ENCODE measurements around the gene TRIM15. TPM values are rescaled to one million over a fixed set of nuclear protein-coding genes. Genes with fewer than 3 reads are reported as not detected.
"Not testable (repeated sequence)": the region's sequence is repeated elsewhere in the genome, so short reads cannot be mapped to it uniquely, and the experiment has no call there.

TRIM15 gene
- total RNA-seq, 2 experiments from 2014 or later, result 0.18 to 0.26 TPM

DNA sequence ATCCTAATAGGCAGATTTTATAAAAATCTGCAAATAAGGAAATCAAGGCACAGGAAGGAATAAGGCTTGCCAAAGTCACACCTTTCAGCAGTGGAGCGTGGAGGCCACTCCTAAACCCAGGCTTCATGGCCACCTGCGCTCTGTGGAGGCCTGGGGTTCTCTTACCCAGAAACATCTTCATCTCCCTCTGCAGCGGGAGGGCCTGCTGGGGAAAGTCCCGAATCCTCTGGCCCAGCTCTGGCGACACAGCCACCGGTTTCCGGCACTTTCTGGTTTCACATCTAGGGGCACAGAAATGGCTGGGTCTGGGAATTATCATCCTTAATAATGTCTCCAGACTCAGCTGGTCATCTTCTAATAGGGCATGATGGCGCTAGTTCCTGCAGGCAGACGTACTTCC, 6.6 kb upstream of the TRIM15 start:
- H3K36me3 Mint-ChIP-seq (ENCODE audit: low read depth), result no peaks in the 10 kb centered on the region
- no peak overlapping the region for H3K4me3 Mint-ChIP-seq
- intact Hi-C loops (cut with DNase I, micrococcal nuclease), result no loop called here
- H3K9me3 Mint-ChIP-seq (ENCODE audit: low read depth), result no peaks in the 10 kb centered on the region
- H3K27ac Mint-ChIP-seq, result no peak overlapping the region
- CTCF ChIA-PET, result no interaction called here
- POLR2A ChIA-PET, result interaction anchor here (0.7 kb wide), 1 partner anchor 32 kb away, joined by 4 read pairs; no protein-coding TSS in a partner anchor
- ATAC-seq (no peak), DNase-seq (no peak)
- H3K4me1 Mint-ChIP-seq, result peaks cover 15% of the 10 kb centered on the region
- H3K27me3 Mint-ChIP-seq, result peaks cover 14% of the 10 kb centered on the region

DNA sequence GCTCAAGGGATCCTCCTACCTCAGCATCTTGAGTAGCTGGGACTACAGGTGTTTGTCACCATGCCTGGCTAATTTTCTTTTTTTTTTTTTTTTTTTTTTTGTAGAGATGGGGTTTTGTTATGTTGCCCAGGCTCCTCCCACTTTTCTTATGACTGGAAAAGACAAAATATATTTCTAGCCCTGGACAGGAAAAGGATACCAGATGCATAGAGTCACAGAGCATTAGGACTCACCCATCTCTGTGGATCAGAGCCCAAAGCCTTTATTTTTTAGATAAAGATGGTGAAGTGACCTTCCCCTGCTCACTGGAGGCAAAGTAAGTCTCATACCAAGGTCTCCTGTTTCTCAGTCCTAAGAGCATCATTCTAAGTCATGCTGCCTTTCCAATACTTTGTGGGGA, 5.8 kb upstream of the TRIM15 start:
- Mint-ChIP-seq H3K4me1 (peaks cover 19% of the 10 kb centered on the region), H3K9me3 (ENCODE audit: low read depth) (no peaks in the 10 kb centered on the region), H3K27me3 (peaks cover 14% of the 10 kb centered on the region), H3K27ac (no peak overlapping the region), H3K36me3 (ENCODE audit: low read depth) (no peaks in the 10 kb centered on the region), H3K4me3 (no peak overlapping the region)
- ATAC-seq, result no peak
- ChIA-PET POLR2A (interaction anchor here (0.7 kb wide), 1 partner anchor 31 kb away, joined by 4 read pairs; no protein-coding TSS in a partner anchor), CTCF (interaction anchor here (0.7 to 1.0 kb wide), 2 partner anchors 25 to 54 kb away, joined by 3 read pairs; no protein-coding TSS in a partner anchor)
- intact Hi-C loops (cut with DNase I, micrococcal nuclease), result no loop called here
- DNase-seq, result no peak

DNA sequence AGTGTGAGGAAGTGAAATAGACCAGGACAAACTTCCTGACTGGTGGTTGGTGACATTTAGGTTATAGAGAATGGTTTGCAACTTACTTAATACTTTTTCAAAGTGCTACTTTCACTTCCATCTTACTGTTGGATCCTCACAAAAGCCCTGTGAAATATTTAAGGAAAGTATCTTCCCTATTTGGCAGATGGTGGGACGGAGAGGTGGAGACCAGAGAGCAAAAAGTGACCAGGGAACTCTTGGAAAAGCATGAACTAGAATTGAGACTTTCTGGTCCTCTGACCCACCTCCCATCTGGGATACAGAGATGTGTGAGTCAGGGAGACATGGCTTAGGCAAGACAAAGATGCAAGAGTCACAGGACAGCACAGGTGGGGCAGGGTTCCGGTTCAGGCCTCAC, 5.3 kb upstream of the TRIM15 start:
- H3K4me1 Mint-ChIP-seq, result peaks cover 20% of the 10 kb centered on the region
- no peaks in the 10 kb centered on the region for H3K9me3 Mint-ChIP-seq (ENCODE audit: low read depth)
- H3K4me3 Mint-ChIP-seq, result no peak overlapping the region
- no peak for DNase-seq
- intact Hi-C loops (cut with DNase I, micrococcal nuclease), result no loop called here
- H3K27ac Mint-ChIP-seq, result no peak overlapping the region
- peaks cover 13% of the 10 kb centered on the region for H3K27me3 Mint-ChIP-seq
- ATAC-seq, result no peak
- ChIA-PET POLR2A (no interaction called here), CTCF (interaction anchor here (0.7 to 1.0 kb wide), 2 partner anchors 26 to 54 kb away, joined by 3 read pairs; no protein-coding TSS in a partner anchor)
- H3K36me3 Mint-ChIP-seq (ENCODE audit: low read depth), result no peaks in the 10 kb centered on the region

DNA sequence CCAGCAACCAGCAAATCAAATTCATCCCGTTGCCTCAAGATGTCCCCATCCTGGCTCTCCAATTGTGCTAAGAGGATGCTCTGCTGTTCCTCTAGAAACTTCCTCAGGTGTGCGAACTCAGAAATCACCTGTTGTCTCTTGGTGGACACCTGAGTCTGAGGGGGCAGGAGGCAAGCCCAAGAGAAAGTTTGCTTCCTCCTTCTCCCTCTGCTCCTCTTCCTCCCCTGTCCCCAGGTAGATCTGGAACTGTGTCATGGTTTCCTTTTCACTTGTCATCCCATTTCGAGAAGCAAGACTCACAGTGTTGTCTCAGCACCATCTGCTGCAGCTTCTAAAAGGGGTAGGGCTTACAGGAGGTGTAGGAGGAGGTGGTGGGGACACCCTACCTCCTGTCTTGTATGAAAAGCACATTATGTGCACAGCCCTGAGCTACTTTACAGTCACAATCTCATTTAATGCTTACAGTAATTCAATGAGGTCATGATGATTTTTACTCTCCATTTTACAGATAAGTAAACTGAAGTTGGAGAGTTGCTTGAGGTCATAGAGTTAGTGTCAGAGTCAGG, 4.8 kb upstream of the TRIM15 start:
- ATAC-seq (peak; percentile 99), DNase-seq (peak; percentile 57)
- no peak overlapping the region for H3K4me3 Mint-ChIP-seq
- peaks cover 10% of the 10 kb centered on the region for H3K27me3 Mint-ChIP-seq
- POLR2A ChIA-PET, result no interaction called here
- peaks cover 26% of the 10 kb centered on the region for H3K4me1 Mint-ChIP-seq
- no peaks in the 10 kb centered on the region for H3K36me3 Mint-ChIP-seq (ENCODE audit: low read depth)
- intact Hi-C loops (cut with DNase I, micrococcal nuclease), result no loop called here
- no peaks in the 10 kb centered on the region for H3K9me3 Mint-ChIP-seq (ENCODE audit: low read depth)
- peak overlapping the region; percentile 1 for H3K27ac Mint-ChIP-seq
- CTCF ChIA-PET, result interaction anchor here (1.0 to 1.1 kb wide), 2 partner anchors 28 to 55 kb away, joined by 3 to 4 read pairs; no protein-coding TSS in a partner anchor

DNA sequence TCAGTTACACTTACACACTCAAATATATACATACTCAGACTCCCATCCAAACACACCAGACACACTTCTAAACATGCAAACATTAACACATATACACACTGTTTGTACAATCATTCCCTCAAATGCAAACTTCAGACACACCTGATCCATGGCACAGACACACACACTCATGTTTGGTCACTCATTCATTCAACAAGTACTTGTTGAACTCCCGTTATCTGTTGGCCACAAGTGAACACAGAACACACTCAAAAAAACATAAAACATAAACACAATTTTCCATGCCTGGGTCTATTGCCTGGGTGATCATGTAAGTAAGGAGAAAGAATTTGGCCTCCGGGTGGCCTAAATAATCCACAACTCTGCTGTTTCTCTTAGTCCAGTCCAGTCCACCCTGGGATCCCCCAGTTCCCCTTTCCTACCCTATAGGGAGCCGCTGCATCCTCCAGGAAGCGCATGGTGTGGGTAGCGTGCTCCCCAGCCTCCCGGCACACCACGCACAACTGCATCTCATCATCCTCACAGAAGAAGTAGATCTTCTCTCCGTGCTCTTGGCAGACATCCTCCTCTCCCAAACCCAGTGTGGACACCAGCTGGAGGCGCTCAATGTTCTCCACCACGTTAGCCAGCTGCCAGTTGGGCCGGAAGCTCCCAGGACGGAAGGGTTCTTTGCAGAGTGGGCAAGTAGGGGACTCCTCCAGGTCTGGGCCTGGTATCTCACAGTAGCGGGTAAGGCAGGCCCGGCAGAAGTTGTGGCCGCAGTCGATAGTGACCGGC, 3.1 kb upstream of the TRIM15 start:
- Mint-ChIP-seq H3K4me3 (no peak overlapping the region), H3K27ac (no peak overlapping the region), H3K27me3 (peaks cover 7% of the 10 kb centered on the region), H3K9me3 (ENCODE audit: low read depth) (no peaks in the 10 kb centered on the region), H3K4me1 (peaks cover 27% of the 10 kb centered on the region), H3K36me3 (ENCODE audit: low read depth) (no peaks in the 10 kb centered on the region)
- ChIA-PET POLR2A (no interaction called here), CTCF (no interaction called here)
- ATAC-seq, result no peak
- intact Hi-C loops (cut with DNase I, micrococcal nuclease), result no loop called here
- DNase-seq, result no peak

DNA sequence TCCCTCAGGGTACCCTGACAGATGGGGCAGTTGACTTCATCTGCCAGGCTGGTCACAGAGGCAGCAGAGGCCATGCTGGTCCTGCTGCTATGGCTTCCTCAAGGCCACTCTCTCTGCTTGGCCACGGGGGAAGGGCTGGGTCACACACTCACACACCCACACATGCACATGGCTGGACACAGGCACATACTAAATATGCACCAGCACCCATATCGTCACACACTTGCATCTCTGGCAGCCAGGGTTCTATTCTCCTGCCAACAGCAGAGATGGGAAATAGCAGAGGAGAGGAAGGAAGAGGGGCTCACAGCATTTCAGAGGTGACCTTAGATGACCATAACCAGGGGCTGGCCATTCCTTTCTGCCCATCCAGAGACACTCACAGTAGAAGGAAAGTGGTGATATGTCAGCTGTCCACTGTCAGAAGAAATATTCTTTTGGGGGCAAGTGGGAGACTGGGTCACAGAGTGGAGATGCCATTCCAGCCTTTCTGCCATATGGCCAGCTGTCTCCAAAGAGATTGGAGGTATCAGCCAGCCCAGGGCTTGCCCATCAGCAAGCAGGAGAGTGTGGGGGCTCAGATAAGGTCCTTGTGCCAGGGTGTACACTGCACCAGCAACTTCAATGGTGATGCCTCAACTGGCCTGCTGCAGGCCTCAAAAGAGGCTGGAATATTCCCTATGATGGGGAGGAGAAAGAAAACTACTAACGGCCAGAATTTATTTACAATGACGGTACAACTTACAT, 2.4 kb upstream of the TRIM15 start, which contains the start of gene TRIM10:
Gene TRIM10 (minus strand): TSS at position 427 of the 747 bp plus-strand sequence. CDS start 353 bp downstream, at position 74.
- Mint-ChIP-seq H3K4me3 (no peak within 1 kb of the TSS), H3K27me3 (peaks cover 8% of the 10 kb centered on the region), H3K9me3 (ENCODE audit: low read depth) (no peaks in the 10 kb centered on the region), H3K27ac (no peak within 1 kb of the TSS), H3K4me1 (peaks cover 27% of the 10 kb centered on the region), H3K36me3 (ENCODE audit: low read depth) (no peaks in the 10 kb centered on the region)
- ChIA-PET CTCF (no interaction called here), POLR2A (no interaction called here)
- DNase-seq (no peak), ATAC-seq (no peak)
- intact Hi-C loops (cut with DNase I, micrococcal nuclease), result no loop called here

DNA sequence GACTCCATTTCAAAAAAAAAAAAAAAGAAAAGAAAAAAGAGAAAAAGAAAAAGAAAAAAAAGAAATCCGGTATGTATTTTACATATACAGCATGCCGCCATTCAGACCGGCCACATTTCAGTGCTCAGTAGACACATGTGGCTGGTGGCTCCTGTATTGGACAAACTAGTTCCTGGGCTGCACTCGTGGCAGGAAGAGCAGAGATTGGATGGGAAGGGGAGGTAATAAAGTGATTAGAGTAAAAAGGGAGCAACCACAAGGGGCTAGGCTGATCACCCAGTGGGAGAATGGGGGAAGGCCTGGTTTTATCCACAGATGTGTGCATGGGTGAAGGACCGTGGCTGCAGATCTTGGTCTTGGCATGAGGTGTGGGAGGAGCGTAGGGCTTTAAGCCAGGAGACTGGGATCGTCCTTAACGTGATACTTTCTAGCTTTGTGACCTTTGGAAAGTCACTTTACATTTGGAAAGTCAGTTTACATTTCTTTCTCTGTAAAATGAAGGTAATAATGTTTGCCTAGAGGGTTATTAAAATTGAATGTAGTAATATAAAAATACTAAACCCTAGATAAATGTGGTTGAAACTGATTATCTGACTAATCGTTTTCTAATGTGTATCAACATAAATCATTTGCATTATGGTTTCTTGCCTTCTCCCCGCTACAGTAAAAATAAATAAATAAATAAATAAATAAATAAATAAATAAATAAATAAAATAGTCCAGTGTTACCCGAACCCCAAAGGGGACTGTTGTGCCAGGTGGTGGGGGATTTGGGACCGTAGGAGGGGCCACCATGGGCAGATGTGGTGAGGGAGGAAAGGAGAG, 869 bp upstream of the TRIM15 start:
- ATAC-seq (no peak), DNase-seq (no peak)
- no peak overlapping the region for H3K4me3 Mint-ChIP-seq
- peak overlapping the region; percentile 52 for H3K27ac Mint-ChIP-seq
- no peaks in the 10 kb centered on the region for H3K9me3 Mint-ChIP-seq (ENCODE audit: low read depth)
- no peaks in the 10 kb centered on the region for H3K36me3 Mint-ChIP-seq (ENCODE audit: low read depth)
- ChIA-PET CTCF (interaction anchor here (0.6 kb wide), 1 partner anchor 27 kb away, joined by 3 read pairs; the partner anchor contains the start of gene TRIM40), POLR2A (no interaction called here)
- peaks cover 35% of the 10 kb centered on the region for H3K4me1 Mint-ChIP-seq
- intact Hi-C loops (cut with DNase I, micrococcal nuclease), result no loop called here
- H3K27me3 Mint-ChIP-seq, result peaks cover 8% of the 10 kb centered on the region

DNA sequence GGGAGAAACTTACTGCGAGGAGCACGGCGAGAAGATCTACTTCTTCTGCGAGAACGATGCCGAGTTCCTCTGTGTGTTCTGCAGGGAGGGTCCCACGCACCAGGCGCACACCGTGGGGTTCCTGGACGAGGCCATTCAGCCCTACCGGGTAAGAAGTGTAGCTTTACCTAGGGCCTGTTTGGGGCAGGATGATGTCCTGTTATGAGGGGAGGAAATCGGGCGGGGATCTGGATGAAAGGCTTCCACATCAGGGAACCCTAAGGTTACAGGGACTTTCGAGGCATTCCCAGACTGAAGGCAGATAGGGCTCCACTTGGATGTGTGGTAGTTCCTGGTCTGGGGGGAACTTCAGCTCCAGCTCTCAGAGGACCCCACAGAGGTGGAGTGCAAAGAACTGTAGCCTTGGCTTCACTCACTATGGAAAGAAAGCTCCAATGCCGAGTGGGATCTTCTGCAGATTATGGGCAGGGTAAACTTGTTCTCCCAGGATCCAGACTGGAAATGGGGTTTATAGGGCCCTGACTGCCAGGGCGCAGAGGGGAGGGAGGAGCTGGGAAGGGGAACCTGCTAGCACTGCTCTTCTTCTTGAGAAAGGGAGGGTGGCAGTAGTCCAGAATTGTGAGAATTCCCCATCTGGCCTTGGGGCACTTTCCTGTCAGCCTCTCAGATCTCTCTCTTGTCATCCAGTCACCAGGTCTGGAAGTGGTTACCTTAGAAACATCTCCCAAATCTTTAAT, 740 bp downstream of the TRIM15 start:
- intact Hi-C loops (cut with DNase I, micrococcal nuclease), result no loop called here
- H3K27me3 Mint-ChIP-seq, result peaks cover 16% of the 10 kb centered on the region
- CTCF ChIA-PET, result interaction anchor here (0.6 to 5.6 kb wide), 4 partner anchors 60 to 321 kb away, joined by 3 to 40 read pairs (median 4); no protein-coding TSS in a partner anchor
- DNase-seq (no peak), ATAC-seq (no peak)
- POLR2A ChIA-PET, result no interaction called here
- H3K9me3 Mint-ChIP-seq (ENCODE audit: low read depth), result no peaks in the 10 kb centered on the region
- no peak overlapping the region for H3K27ac Mint-ChIP-seq
- no peaks in the 10 kb centered on the region for H3K36me3 Mint-ChIP-seq (ENCODE audit: low read depth)
- H3K4me3 Mint-ChIP-seq, result no peak overlapping the region
- H3K4me1 Mint-ChIP-seq, result peaks cover 25% of the 10 kb centered on the region

DNA sequence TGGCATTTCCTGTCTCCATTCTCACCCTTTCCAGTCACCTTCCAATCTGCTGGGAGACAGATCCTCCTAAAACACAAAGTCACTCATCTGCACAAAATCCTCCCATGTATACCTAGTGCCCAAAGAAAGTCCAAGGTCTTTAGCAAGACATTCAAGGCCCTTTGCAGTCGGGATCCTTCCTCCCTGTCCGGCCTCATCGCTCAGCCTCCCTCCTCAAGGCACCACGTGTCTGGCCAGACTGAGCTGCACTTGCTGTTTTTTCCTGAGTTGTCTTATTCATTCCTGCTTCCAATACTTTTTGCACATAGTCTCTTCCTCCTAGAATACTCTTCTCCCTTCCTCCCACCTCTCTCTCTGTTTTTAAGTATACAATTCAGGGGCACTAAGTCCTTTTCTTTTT, 1.4 kb downstream of the TRIM15 start:
- Mint-ChIP-seq H3K4me1 (peaks cover 21% of the 10 kb centered on the region), H3K9me3 (ENCODE audit: low read depth) (no peaks in the 10 kb centered on the region), H3K4me3 (no peak overlapping the region), H3K36me3 (ENCODE audit: low read depth) (no peaks in the 10 kb centered on the region), H3K27ac (no peak overlapping the region), H3K27me3 (peaks cover 16% of the 10 kb centered on the region)
- DNase-seq (no peak), ATAC-seq (no peak)
- intact Hi-C loops (cut with DNase I, micrococcal nuclease), result no loop called here
- POLR2A ChIA-PET, result no interaction called here
- CTCF ChIA-PET, result interaction anchor here (0.6 to 5.6 kb wide), 2 partner anchors 60 to 312 kb away, joined by 3 to 40 read pairs; no protein-coding TSS in a partner anchor

DNA sequence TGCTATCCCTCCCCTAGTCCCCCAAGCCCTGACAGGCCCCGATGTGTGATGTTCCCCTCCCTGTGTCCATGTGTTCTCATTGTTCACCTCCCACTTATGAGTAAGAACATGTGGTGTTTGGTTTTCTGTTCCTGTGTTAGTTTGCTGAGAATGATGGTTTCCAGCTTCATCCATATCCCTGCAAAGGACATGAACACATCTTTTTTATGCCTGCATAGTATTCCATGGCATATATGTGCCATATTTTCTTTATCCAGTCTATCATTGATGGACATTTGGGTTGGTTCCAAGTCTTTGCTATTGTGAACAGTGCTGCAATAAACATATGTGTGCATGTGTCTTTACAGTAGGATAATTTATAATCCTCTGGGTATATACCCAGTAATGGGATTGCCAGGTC, 1.9 kb downstream of the TRIM15 start:
- H3K27ac Mint-ChIP-seq; ATAC-seq; intact Hi-C loops (cut with DNase I, micrococcal nuclease); DNase-seq; H3K36me3 Mint-ChIP-seq (ENCODE audit: low read depth); H3K9me3 Mint-ChIP-seq (ENCODE audit: low read depth); H3K4me3 Mint-ChIP-seq: not testable (repeated sequence)
- peaks cover 21% of the 10 kb centered on the region for H3K4me1 Mint-ChIP-seq
- POLR2A ChIA-PET, result interaction anchor here (0.6 kb wide), 1 partner anchor 18 kb away, joined by 3 read pairs; no protein-coding TSS in a partner anchor
- peaks cover 16% of the 10 kb centered on the region for H3K27me3 Mint-ChIP-seq
- CTCF ChIA-PET, result interaction anchor here (5.6 kb wide), 1 partner anchor 61 kb away, joined by 40 read pairs; no protein-coding TSS in a partner anchor
